GM21786 (cell line): ENCODE results near the gene CHTF8.

Experiments used
- ATAC-seq: cut with Tn5 transposase; IDR thresholded peaks from one replicate; pipeline ENCODE4 v1.9.1; 2021; ENCODE audit not compliant: unreplicated experiment

CHTF8 gene

DNA sequence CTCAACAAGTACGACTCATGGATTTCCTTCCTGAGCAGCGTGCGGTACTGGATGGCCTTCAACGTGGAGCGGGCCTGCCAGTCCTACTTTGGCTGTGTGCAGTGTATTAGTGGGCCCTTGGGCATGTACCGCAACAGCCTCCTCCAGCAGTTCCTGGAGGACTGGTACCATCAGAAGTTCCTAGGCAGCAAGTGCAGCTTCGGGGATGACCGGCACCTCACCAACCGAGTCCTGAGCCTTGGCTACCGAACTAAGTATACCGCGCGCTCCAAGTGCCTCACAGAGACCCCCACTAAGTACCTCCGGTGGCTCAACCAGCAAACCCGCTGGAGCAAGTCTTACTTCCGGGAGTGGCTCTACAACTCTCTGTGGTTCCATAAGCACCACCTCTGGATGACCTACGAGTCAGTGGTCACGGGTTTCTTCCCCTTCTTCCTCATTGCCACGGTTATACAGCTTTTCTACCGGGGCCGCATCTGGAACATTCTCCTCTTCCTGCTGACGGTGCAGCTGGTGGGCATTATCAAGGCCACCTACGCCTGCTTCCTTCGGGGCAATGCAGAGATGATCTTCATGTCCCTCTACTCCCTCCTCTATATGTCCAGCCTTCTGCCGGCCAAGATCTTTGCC, 17.9 kb downstream of the CHTF8 start:
- no peak for ATAC-seq

DNA sequence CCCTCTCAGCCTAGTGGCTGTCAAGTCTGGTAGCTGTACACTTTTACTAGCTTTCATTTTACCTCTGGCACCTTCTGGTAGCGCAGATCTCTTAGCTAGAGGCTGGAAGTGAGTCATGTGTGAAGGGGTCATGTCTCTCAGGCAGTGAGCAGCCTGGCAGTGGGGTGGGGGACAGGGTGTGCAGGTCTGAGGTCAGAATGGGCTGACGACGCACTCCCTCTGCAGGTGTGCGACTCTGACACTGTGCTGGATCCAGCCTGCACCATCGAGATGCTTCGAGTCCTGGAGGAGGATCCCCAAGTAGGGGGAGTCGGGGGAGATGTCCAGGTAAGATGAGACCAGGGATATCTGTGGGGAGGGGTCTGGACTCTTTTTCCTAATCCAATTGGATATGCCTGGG, 19.2 kb downstream of the CHTF8 start:
- no peak for ATAC-seq

DNA sequence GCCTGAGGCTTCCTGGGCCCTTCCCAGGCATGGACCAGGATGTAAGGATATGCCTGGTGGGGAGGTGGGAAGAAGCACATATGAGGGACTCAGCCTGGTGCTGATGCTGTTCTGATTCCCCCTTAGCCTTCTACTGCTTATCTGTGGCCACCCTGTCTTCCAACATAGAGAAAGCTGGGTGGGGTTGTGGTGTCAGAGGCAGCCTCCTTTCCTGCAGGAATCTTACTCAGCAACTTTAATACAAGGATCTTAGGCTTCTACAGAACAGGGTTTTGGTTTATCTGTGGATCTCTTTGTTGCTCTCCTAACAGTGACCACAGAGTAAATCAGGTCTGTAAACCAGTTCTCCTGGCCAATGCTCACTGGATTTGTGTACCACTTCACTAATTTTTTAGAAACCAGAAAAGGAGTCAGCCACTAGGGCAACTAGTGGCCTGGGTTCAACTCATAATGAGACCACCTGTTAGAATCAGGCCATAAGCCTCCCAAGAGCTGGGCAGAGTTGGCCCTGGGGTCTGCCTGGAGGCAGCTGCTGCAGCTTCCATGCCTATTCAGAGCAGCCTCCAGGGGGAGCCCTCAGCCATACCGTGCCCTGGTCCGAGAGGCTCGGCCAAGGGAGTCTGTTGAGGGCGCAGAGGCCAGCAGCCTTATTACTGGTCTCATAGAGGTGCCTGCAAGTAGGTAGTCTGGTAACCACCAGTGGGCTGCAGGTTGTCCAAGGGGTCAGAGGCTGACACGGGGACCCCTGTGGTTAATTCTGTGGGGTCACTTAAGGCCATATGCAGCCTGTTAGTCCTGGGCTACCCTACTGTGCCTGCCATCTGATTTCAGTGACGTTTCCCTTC, 19.9 kb downstream of the CHTF8 start:
- ATAC-seq = no peak

DNA sequence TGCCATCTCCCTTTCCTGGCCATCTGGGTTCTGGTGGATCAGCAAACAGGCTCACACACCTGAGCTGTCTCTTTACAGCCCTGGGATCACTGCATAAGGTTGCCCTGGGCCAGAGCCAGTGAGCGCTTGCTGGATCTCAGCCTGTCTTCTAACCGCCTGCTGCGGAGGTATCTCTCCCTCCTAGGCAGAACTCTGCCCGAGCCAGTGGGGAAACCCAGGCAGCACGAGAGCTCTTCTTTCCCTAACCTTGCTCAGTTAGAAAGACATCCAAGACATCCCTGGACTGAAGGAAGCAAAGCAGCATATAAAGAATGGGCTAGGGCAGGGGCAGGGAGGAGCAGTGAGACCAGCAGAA, 20.5 kb downstream of the CHTF8 start:
- no peak for ATAC-seq

DNA sequence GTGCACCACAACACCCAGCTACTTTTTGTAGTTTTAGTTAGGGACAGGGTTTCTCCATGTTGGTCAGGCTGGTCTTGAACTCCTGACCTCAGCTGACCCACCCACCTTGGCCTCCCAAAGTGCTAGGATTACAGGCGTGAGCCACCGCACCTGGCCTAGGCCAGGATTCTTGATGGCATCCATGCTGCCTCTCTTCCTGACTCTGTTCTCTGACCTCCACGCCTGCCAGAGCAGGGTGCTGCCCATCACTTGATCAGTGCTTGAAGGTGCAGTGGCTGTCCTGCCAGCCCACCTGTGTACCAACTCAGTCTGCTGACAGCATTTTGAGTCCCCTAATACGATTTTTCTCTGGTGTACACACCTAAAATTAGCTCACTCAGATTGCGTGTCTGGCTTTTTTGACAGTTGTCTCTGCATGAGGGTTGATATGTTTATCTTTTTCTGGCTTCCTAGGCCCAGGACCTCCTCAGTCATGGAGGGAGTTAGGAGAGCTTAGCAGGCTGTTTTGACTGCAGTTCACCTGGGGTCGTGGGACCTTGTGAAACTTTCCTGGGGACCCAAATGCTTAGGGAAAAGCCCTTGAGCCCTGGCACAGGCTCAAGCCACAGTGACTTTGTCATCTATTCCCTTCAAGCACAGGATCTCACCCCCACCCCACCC, 21.0 kb downstream of the CHTF8 start:
- ATAC-seq = no peak

DNA sequence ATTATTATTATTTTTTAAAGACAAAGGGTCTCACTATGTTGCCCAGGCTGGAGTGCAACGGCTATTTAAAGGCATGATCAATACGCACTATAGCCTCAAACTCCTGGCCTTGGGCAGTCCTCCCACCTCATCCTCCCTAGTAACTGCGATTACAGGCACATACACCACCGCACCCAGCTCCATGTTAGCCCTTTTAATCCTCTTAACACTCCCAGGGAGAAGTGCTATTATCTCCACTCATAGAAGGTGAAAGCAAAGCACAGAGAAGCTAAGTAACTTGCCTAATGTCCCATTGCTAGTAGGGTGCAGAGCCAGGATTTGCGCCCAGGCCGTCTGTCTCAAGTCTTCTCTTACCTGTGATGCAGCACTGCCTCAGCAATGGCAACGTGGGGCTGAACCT, 22.0 kb downstream of the CHTF8 start:
- no peak for ATAC-seq

DNA sequence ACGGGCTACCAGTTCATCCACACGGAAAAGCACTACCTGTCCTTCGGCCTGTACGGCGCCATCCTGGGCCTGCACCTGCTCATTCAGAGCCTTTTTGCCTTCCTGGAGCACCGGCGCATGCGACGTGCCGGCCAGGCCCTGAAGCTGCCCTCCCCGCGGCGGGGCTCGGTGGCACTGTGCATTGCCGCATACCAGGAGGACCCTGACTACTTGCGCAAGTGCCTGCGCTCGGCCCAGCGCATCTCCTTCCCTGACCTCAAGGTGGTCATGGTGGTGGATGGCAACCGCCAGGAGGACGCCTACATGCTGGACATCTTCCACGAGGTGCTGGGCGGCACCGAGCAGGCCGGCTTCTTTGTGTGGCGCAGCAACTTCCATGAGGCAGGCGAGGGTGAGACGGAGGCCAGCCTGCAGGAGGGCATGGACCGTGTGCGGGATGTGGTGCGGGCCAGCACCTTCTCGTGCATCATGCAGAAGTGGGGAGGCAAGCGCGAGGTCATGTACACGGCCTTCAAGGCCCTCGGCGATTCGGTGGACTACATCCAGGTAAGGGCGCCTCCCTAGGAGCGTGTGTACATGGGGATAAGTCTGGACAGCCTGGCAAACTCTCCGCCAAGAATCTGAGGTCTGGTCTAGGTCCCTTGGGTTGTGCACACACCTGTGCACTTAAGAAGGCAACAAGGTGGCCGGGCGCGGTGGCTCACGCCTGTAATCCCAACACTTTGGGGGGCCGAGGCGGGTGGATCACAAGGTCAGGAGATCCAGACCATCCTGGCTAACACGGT, 22.7 kb downstream of the CHTF8 start:
- ATAC-seq = no peak

DNA sequence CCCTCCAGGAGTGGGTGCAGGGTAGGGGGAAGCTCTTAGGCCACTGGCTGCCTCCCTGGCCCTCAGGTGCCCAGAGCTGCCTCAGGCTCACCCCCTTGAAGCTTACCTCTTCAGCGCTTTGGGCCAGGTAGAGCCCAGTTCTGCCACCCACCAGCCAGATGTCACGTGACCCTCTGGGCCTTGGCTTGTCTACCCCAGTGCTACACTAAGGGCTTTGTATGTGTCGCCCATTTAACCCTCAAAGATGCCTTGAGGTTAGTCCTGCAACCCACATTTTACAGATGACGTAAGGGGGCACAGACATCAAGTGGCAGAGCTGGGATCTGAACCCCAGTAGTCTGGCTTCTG, 23.5 kb downstream of the CHTF8 start:
- no peak for ATAC-seq

DNA sequence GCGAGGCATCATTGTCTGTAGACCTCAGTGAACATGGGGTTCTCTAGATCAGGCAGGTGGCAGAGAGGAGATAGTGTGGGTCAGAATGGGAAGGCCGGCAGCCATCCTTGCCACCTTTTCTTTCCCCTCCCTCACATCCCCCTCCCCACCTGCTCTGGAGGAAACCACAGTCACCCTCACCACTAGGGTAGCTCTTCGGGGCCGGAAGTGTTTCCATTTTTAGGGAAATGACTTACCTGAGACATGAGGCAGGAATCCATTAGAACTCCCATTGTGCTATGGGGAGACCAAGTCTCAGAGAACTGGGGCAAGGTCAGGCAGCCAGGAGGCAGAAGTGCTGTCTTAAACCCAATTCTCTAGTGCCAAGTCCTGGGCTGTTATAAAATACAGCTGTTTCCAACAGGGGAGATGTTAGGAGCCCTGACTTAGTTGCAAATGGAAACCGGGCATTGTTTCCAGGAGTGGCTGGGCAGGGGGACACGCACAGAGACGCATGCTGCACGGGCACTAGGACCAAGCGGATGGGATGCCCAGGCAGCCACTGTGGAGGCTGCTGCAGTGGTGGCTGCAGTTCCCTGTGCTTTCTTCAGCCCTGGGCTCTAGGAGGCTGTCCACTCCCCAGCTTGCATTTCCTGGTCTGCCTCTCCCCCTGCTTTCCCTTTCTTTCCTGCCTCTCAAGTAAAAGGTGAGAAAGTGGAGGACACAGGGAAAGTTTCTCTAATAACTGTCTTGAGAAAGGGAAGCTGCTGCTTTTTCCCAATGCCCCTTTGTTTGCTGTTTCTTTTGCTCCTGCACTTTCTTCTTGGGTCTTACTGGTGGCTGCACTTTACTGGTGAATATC, 24.1 kb downstream of the CHTF8 start:
- ATAC-seq = no peak

DNA sequence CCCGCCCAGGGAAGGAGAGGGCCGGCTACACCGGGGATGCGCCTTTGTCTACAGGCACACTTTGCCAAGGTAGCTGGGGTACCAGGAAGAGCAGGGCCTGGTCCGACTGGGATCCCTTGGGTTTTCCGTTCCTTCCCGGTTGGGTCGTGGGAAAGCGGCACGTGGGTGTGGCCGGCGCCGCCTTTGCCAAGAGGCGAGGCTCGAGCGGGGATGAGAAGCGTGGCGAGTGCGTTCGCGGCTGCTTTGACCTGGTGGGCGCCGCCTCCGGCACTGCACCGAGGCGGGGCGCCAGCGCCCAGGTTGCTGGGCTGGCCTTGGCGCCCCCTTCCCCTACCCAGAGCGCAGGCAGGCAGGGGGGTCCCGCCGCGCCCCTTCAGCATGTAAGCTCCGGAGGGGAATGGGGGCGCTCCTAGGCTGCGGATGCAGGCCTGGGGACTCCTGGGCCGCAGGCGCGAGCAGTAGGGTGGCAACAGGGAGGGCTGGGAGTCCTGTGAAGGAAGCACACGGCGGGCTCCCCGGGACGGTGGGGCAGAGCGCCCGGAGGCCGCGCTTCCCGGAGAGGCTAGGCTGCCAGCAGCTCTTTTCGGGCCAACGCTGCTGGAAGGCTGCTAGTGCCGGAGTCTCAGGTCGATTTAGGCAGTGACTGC, 24.9 kb downstream of the CHTF8 start:
- no peak for ATAC-seq

DNA sequence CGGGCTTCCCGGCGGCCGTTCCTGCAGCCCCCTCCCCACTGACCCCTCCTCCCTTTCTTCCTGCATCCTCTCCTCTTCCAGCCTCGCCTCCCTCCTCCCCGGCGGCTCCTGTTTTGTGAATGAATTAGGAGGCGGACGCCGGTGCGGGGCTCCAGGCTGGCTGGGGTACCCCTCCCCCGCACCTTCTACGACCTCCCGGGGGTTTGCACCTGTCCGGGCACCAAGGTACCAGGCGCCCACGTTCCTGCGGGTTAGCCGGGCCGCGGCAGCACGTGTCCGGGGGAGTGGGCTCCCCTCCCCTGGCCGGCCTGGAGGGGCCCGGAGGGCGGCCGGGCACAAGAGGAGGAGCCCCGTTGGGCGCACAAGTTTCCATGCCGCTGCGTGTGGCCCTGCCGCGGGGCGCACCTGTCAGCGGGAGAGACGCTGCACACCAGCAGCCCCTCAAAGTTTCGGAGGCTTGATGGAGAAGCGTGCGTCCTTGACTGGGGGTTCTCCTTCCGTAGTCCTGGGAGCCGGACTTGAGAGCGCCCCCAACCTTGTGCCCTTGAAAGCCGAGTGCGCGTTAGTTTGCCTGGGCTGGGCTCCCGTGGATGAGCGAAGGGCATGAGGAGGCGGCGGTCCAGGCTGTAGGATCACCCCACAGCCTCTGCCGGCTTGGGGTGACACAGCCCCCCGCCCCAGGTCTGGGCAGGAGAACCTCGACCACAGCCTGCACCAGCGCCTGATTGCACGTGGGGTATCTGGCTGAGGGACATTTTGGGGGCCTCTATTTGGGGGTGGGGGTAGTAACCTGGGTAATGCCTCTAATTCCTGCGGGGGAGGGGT, 25.7 kb downstream of the CHTF8 start:
- ATAC-seq = no peak

DNA sequence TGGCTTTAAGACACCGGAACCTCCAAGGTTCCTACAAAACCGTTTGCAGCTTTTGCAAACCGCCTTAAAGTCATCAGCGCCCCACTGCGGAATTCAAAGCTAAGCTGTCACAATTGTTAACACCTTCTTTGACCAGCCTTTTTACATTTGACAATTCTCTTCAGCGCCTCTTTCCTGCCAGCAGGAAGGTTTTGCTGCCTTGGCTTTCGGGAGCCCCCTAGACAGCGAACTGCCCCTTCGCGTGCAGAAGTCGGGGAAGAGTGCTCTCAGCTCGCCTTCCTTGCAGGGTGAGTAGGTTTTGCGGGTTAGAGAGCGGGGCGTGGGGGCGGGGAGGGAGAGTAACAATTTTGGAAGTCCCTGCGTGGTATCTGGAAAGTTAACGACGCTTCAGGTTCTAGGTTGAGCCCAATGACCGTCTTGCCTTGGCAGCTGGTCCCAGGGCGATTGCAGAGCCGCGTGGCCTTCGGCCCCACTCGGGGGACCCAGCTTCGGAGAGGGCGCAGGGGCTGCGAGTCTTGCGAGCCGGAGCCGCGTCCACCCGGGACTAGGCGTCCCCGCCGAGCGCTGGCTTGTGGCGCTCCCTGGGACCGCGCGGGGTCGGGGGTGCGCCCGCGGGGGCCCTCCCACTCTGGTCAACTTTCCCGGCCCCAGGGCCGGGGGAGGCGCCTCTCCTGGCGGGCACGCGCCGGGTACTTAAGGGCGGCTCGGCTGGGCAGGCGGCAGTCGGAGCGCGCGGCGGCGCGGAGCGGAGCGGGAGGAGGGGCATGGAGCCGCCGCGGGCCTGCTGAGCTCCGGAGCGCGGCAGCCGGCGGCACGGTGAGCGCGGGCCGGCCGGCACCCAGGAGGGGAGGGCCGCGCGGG, 26.7 kb downstream of the CHTF8 start, which contains the start of gene HAS3:
Gene HAS3, plus strand, starts transcription at position 153 of the 861 bp plus-strand sequence. CDS start 3,743 bp downstream, outside the sequence.
- ATAC-seq = no peak

DNA sequence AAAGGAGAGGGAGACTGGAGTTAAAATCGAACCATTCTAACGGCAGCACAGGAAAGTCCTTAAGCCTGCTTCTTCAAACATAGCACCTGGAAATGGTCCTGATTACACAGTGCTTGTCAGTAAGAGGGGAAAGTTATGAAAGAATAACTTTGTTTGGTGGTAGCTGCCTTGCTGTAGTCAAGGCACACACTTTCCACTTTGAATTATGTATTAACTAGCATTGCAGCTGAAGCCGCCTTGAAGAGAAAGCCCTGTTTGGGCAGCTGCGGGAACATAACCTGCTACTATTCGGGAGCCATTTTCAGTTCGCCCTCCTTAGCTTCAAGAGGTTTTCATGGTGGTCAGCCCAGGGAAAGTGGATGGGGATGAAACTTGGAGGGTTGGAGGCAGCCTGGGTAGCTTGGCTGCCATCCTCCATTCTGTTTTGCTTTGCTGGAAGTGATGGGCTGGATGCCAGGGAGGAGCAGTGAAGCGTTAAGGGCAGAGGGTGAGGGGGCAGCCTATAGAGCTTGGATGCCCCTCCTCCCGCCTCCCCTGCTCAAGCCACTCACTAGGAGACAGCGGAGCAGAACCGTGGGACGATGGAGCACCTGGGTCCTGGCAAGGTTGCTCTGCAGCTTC, 32.2 kb downstream of the CHTF8 start:
- no peak for ATAC-seq

DNA sequence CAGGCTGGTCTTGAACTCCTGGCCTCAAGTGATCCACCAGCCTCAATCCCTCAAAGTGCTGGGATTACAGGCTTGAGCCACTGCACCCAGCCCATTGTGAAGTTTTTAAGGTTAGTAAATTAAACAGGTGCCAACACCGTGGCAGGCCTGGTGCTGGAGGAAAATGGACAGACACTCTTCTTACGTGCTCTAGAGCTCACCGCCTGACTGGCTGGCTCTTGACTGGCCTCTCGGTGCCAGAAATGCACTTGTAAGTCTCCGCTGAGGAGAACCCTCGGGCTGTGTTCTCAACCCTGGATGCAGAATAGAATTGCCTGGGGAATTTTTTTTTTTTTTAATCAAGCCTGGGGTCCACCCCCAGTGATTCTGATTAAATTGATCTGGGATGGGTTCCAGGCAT, 37.2 kb downstream of the CHTF8 start:
- no peak for ATAC-seq

DNA sequence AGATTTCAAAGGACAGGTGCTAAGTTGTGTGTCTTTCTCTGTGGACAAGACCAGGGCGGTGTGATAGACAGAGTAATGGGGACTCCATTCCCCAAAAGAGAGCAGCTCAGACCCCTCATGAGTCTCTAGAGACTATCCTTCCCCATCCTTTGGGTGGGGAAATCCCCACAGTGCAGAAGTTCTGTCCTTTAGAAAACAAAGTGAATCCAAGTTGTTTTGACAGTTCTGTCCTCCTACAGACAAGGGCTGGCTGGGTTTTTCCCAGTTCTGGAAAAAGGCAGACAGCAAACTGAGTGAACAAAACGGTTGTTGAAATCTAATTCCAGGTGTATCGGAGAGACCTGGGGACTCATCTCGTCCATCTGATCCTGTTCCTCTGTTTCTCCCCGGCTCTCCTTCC, 37.9 kb downstream of the CHTF8 start:
- ATAC-seq = no peak

DNA sequence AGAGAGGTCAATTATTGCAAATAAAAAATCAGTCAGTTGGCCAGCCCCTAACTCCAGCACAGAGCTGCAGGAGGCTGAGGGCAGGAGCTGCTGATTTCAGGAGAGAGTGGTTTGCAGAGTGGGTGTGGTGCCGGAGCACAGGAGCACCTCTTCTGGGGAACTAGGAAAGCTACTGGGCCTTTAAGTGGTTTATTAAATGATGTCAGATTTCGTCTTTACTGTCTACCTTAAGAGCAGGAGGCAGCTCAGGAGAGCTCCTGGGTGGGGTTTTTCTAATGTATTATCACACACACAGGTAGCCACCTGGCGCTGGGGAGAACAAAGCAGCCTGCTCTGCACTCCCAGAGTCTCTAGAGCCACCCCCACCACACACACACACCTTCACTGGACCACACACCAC, 38.4 kb downstream of the CHTF8 start:
- no peak for ATAC-seq

DNA sequence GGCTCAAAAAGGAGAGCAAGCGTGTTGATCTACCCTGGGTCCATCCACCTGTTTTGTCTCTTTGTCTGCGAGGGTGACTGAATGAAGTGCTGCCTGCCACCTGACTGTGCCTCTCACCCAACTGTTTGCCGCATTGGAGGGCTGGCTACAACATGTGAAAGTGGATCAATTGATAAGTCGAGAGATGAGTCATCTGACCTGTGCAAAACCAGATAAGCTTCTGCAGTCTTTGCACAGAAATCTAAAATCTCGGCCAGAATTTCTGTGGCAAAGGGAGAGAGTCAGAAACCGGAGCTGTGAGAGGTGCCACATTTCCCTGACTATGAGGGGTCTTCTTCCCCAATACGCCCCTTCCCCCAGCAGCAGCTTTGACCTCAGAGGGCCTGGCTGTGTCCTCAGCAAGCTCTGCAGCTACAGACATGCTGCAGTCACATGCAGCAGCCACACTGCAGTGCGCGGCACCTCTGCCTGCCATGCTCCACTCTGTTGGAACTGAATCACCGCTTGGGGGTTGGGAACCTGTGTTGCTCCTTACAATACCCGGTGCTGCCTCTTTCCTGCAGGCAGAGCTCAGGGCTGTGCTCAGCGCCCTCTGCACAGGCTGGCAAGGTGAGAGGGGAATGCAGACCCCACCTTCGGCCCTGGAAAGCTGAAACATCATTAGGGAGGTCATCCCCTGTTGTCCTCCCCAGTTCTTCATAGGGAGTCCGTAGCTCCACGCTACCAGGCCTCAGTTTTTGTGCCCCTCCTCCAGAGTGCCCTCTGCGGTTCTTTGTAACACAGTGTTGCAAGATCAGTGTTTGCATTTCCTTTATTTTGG, 43.1 kb downstream of the CHTF8 start:
- ATAC-seq = no peak
